SKM-1 treated with dmso at 0.1 percent for 144 hours (cell line): ENCODE results near the gene DSCAML1.

Source experiments
- DNase-seq: peaks from one replicate; lab custom pipeline; 2025; ENCODE audit not compliant: unreplicated experiment; lab: John Stamatoyannopoulos, UW

Gene DSCAML1

DNA sequence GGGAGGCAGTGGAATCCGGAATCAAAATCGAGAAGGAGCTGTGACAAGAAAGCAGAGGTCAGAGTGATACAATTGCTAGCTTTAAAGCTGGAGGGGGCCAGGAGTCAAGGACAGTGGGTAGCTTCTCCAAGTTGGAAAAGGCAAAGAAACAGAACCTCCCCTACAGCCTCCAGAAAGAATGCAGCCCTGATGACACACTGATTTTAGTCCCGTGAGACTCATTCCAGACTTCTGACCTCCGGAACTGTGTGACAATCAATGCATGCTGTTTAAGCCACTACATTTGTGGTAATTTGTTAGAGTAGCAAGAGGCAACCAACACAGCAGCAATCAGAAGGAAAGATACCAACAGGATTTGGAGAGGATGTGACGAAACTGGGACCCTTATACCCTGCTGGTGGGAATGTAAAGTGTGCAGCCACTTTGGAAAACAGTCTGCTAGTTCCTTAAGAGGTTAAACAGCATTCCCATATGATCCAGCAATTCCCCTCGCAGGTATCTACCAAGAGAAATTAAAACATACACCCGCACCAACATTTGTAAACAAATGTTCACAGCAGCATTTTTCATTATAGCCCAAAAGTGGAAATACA is 66.7 kb downstream of the DSCAML1 start:
- no peak for DNase-seq

DNA sequence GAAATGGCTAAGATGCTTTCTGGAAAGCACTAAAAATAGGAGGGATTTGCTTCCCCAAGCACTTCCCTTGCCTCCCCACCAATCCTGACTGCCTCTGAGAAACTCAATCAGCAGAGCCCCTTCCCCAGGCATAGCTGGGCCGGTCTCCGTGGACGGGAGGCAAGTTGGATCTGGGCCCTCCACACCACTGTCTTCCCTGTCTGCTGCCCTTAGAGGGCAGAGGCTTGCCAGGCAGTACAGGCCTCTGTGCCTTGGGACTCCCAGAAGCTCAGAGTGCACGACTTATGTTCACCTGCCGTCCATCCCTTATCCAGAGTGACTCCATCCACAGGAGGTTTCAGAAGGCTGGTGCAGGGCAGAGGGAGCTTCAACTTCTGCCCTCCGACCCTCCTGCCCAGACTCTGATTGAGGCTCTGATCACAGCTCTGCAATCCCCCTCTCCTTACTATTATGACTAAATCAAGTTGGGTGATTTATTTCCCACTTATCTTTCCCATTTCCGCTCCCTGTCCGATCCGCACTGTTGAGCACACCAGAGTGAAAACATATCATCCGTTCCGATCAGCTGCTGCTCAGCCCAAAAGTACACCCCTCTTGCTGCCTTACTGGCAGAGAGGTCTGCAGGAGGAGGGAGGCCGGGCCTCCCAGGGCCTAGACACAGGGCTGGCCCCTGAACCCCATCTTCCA is 71.8 kb downstream of the DSCAML1 start:
- DNase-seq = no peak

DNA sequence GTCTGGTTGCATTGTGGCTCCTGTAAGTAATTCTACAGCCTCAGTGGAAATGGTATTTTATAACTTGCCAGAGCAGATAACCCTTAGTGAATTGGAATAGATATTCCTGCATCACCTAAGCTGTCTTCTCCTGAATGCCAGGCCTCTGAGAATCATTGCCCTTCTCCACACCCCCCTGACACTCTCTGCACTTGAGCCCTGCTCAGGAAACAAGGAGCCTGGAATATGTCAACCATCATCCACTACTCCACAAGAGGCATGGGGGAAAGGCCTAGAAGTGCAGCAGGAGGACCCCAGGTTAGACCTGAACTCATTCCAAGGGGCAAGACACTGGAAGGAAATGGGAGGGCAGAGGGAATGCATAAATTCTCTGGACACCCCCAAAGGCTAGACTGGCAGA is 72.4 kb downstream of the DSCAML1 start:
- no peak for DNase-seq

DNA sequence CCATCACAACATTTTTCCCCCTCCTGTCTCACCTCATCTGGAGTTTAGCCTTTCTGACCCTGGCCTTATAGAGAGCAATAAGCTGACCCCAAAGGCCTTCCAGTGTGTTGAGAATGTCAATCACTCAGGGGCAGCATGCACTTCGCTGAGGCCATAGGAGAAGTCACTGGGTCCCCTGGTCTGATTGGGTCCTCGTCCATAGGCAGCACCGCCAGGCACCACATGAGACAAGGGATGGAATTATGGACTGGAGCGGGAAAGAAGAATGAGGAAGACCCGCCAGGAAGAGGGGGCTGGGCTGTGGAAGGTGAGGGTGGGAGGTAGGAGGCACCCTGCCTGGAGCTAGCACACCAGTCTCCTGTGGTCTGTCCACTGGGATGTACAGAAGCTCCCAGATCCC is 72.9 kb downstream of the DSCAML1 start:
- no peak for DNase-seq

DNA sequence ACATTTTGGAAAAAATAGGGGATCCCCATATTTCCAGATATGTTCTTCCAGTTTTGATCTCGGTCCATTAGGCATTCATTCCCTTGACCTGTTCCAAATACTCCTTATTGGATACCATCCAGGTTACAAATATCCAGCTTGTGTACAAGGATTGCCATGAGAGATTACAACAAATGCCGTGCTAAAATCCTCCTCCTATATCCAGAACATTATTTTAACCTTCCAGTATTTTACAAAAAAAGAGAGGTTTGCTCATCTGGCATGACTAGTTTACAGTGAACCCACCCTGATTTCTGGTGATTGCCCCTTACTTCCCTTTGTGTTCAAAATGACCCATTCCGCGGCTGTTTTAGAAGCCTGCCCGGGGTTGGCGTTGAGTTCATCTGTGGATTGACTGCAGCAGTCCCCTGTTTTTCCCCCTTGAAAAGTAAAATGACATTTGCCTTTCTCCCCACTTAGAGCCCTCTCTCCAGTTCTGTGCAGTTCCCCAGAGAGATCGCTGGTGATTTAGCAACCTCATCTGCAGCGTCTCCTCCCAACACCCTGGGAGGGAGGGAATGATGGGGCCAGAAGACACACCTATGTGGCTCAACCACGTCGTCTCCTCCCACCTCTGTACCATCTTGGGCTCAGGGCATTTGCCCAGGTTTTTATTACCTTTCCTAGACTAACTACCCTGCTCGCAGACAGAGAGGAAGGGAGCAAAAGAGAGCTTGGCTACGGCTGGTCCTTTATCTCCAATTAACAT is 73.6 kb downstream of the DSCAML1 start:
- no peak for DNase-seq

DNA sequence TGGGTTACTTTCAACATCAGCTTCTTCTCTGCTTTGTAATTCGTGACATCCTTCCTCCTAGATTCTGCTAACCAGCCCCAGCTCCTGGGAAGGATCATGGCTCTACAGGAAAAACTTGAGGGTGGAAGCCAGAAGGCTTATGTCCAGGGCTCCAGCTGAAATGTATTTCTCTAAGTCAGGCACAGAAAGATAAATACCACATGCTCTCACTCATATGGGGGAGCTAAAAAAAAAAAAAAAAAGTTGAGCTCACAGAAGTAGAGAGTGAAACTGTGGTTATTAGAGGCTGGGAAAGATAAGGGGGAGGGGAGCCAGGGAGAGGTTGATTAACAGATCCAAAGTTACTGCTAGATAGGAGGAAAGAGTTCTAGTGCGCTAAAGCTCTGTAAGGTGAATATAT is 74.9 kb downstream of the DSCAML1 start:
- no peak for DNase-seq

DNA sequence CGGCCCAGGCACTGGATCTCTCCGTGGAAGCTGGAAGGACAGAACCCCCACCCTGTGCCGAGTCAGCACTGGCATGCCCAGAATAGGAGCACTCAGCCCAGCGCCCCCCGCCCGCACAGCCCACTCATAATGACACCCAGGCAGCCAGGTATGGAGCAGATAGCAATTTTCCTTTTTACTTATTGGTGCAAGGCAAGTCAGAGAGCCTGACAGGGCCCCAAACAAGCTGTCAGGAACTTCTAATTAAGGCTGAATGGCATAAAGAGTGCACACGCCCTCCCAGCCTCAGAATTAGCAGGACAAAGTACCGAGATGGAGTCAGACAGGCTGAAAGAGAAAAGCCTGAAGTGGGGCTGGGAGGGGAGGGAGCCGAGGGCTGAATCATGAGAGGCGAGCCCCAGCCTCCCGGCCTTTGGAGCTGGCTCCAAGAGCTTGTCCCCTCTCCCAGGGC is 76.9 kb downstream of the DSCAML1 start:
- DNase-seq = no peak

DNA sequence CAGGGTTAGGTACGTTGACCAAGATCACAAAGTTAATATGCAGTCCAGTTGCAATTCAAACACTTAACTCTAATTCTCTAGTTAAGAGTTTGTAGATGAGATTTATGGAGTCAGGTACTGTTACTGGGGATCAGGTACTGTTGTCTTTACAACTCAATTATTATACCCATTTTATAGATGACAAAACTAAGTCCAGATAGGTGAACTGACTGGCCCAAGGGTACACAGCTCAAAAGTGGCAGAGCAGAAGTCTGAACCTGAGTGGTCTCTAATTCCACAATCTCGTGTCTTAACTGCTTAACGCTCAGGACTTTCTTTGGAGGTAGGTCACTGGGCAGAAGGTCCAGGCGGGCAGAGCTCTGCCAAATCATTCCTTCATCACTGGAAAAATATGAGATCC is 77.5 kb downstream of the DSCAML1 start:
- no peak for DNase-seq

DNA sequence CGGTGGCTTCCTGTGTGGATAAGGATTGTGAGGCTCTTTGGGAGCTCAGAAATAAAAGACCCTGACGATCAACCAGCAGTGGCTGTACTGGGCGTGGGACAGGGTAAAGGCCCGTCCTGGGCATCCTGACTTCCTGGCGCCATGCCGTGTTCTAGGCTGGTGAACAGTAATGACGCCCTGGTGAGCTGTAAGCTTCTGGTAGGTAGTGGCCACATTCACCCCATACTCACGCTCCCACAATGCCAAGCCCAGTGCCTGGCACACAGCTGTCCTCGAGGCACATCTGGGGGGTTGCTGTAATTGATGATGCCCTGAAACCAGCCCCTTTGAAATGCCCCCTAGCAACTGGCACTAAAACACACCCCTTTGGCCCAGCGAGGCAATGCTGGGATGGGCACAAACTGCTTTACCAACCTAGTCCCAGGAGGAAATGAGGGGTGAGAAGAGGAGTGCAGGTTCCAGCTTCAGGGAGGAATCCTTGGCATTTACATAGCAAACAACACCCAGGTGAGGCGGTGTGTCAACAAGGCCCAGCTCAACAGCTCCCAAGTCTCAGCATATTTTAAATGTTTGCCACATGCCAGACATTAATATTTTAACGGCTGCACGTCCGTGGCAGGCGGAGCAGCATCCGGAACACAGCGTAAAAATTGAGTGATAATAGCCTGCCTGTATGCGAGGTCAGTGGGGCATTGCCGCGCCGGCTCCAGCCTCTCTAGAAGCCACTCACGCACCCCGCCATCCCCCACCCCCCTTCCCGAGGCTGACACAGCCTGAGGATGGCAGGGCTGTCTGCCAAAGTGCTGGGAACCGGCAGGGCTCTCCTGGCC is 79.3 kb downstream of the DSCAML1 start:
- no peak for DNase-seq

DNA sequence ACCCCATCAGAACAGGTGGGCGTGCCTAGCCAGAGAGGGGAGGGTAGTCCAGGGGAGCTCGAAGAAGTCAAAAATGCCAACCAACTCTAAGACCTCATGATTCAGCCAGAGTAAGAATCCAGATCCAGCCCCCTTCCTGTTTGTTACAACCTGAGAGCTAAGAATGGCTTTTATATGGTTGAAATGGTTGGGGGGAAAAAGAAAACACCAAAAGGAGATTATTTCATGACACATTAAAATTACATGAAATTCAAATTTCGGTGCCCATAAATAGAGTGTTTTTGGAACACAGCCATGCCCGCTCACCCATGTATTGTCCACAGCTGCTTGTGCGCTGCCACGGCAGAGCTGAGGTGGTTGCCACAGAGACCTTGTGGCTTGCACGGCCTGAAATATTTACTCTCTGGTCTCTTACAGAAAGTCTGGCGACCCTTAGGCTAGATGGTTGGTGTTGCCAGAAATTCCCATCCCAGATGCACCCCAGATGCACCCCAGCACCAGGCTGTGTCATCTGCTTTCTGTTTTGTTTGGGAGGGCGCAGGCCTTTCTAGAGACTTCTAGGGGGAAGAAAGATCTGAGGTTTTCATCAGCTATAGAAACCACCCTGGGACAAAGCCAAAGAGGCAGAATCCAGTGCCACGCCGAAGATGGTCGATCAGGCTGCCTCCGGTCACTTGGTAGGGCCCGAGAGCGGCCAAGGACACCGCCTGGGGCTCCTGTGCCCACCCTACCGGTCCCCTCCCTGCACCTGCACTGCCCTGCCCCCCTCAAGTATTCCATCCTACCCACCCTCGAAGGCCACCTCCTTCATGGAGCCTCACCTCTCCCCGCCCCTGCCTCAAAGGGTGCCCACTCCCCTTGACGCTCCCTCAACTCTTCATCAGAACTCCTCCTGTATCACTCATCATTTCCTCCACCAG is 80.2 kb downstream of the DSCAML1 start:
- no peak for DNase-seq

DNA sequence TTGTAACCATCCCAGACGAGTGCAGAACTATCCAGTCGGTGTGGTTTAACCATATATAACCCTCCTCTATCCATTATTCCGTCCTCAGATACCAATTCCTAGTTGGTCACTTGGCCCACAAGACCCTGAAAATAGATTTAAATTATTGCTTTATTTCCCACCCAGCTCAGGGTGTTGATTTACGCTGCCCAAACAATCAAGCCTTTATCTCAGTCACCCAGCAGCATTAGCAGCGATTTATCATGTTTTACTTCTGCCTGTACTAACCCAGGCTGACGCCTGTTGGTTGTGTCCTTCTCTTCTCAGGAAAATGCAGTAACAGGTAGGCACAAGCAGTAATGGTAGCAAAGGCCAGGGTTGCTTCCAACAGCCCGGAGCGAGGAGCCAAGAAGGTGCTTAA is 81.2 kb downstream of the DSCAML1 start:
- no peak for DNase-seq

DNA sequence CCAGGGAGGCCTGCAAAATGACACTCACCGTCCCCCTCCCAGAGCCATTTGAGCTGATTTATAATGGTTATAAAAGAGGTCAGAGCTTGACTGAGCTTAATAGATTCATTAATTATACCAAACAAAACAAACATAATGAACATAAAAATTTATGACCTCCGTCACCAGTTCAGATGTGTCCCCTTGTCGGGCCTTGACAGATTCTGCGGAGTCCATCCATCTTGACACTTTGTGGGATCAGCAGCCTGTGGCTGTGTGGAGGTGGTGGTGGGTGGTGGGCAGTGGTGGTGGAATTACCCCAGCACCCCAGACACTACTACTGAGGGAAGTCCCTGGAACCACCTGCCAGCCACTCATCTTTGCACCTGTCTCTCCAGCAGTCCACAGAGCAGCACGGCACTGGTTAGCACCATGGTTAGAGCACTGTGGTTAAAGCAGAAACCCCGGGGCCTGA is 83.5 kb downstream of the DSCAML1 start:
- no peak for DNase-seq

DNA sequence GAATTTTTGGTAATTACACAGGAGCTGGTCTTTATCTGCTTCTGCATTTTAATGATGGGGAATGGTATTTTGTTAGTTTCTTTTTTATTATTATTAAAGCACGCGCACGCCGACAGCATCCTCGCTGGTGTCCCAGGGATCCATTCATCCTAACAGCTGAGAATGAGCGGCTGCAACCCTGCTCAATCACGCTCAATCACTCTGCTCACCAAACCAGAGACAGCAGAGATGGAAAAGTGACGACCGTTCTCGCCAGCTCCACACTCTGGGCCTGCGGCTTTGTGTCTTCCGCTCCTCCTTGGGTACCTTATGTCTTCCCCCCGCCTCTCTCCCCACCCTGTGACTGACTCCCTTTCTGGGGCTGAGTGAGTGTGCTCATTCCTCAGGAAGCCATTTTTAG is 84.5 kb downstream of the DSCAML1 start:
- no peak for DNase-seq

DNA sequence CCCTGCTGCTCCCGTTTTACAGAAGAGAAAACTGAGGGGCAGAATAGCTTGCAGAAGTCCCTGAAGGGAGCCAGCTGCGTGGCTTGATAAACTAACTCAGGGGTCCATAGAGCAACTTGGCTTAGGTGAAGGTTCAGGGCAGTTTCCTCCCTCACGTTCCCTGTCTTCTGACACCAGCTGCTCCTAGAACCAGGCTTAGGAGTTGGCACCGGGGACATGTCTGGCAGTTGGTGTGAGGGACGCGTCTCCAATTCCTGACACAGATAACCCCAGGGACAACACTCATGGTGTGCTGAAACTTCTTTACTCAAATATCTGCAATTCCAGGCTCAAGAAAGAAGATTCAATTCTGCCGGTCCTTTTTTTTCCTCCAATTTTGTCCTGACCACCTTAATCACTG is 85.7 kb downstream of the DSCAML1 start:
- DNase-seq = no peak

DNA sequence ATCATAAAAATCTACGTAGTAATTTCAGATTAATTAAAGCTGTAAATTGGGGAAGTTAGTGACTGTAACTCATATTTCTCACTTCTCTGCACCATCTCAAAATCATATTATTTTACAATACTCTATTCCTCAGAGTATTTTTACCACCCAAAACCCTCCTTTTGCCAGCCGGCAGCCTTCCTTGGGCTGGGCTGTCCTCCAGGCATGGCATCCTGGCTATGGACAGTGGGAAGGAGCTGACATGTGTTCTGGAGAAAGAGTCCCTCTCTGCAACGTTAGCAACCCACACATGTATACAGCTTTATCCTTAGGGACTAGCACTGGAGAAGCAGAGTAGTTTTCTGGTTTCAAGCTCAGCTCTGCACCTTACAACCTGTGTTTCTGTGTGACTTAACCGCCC is 86.8 kb downstream of the DSCAML1 start:
- no peak for DNase-seq

DNA sequence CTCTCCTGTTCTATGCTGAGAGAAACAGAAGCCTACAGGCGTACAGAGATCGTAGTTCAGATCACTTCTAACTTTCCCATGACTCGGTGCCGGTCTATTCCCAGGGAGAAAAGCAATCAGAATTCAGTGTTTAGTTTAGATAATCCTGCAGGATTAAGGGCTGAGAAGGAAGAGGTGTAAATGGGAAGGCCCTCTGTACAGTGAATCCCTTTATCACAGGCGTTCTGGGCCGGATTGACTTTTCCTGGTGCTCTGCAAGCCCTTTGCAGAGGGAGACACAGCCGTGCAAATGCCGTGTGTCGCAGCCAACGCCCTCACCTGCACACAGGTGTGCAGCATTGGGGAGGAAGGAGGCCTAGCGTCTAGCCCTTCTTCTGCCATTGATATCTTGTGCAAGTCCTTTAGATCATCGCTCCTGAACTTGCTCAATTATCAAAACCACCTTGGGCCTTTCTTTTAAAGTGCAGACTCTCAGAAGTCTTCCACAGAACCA is 90.6 kb downstream of the DSCAML1 start:
- DNase-seq = no peak

DNA sequence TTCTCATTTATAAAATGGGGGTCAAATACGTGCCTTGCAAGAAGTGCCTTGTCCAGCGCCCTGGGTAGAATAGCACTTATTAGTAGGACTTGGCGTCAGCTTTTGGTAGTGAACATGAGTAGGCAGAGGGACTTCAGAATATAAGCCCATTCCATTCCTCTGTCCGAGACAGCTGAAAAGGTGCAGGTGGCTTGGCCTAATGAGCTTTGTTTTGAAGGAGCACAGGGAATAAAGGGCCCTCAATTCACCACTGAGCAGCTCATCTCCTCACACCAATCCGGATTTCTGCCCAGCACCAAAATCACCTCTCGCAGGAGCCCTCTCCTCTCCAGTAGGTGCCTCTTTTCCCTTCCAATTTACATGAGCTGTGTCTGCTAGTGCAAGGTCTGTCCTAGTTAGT is 91.2 kb downstream of the DSCAML1 start:
- DNase-seq = no peak

DNA sequence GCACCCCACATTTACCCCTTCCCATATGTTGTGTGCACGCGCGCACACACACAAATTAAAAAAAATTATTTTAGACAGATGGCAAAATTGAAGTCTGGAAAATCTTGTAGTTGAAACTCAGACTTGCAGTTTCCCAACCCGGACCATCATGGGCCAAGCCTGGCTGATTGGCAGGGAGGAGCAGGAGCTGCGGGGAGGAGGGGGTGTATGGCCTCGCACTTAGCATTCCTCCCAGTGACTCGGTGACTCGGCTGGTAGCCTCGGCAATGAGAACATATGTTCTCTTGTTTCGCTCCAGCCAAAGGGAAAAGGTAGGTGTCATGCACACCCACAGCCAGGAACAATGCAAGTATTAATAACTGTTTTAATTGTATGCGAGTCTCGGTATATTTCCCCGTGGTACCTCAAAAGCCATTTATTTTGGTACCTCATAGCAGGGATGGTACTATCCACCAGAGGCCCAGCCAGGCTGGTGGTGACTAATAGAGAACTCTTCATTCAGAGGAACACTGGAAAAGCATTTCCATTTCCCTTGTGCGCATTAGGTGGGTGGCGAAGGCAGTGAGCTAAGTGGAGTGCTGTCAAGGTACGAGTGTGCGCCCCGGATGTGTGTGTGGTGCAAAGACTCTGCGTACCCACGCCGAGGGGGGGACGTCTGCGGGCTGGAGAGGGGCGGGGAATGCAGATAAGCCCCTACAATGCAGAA is 92.5 kb downstream of the DSCAML1 start:
- DNase-seq = no peak

DNA sequence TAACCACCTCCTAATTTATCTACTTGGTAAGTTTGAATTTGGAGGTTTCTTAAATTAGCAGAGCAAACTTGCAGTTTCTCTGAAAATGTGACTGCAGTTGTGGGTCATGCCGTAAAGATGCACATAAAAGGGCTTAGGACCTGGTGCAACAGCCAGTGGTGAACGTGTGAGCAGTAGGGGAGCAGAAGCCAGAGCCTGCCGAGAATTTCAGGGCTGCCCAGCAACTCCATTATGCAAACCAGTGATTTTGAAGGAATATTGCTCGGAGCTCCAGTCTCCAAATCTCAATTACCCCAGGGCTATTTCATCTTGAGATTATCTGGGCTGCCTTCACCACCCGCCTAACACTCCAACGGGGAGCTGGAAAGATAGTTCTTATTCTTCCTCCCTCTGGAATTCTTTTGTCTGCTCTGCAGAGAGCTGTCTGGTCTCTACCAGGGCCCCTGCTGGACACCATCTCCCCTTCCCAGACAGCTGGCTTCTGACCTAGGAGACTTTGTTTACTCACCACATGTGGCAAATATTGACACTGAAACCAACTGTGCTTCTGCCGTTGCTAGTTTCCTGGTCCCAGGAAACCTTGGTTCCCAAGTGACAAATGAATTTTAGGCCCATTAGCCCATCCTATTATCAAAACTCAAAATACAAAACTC is 93.9 kb downstream of the DSCAML1 start:
- no peak for DNase-seq
